H9 (cell line): ENCODE measurements around the gene CACNA1A. TPM values are rescaled to one million over a fixed set of nuclear protein-coding genes. Genes with fewer than 3 reads are reported as not detected.
"Not testable (repeated sequence)": the region's sequence is repeated elsewhere in the genome, so short reads cannot be mapped to it uniquely, and the experiment has no call there.

ENCODE experiments used
- DNase-seq: peaks from one replicate; pipeline ENCODE4 v3.0.0-alpha.2; 2017
- H2AFZ ChIP-seq: one replicate; pipeline ENCODE4 v1.6.1; 2013; ENCODE audit warnings: mild to moderate bottlenecking, low read length, control low read depth, moderate library complexity
- H2AK5ac ChIP-seq: 2 replicates; pipeline ENCODE4 v1.6.1; 2013; ENCODE audit warnings: low read length, control low read depth, mixed read lengths; ENCODE audit not compliant: insufficient read length
- H2BK120ac ChIP-seq: one replicate; pipeline ENCODE4 v1.6.1; 2013; ENCODE audit warnings: low read depth, mild to moderate bottlenecking, low read length, control low read depth, inconsistent platforms; ENCODE audit not compliant: poor library complexity, severe bottlenecking
- H2BK12ac ChIP-seq: 2 replicates; pipeline ENCODE4 v1.6.1; 2013; ENCODE audit warnings: low read length, control low read depth, mixed read lengths, low read depth; ENCODE audit not compliant: insufficient read length
- H2BK15ac ChIP-seq: 2 replicates; pipeline ENCODE4 v1.6.1; 2013; ENCODE audit warnings: low read depth, low read length, control low read depth
- H2BK20ac ChIP-seq: one replicate; pipeline ENCODE4 v1.6.1; 2013; ENCODE audit warnings: low read depth, mild to moderate bottlenecking, low read length, control low read depth, inconsistent platforms; ENCODE audit not compliant: poor library complexity, severe bottlenecking
- H2BK5ac ChIP-seq: 2 replicates; pipeline ENCODE4 v1.6.1; 2013; ENCODE audit warnings: low read length, control low read depth, mixed read lengths; ENCODE audit not compliant: insufficient read length
- H3K14ac ChIP-seq: 2 replicates; pipeline ENCODE4 v1.6.1; 2013; ENCODE audit warnings: low read length, control low read depth; ENCODE audit not compliant: insufficient read depth
- H3K18ac ChIP-seq: 2 replicates; pipeline ENCODE4 v1.6.1; 2013; ENCODE audit warnings: low read depth, mild to moderate bottlenecking, mixed read lengths, low read length, control low read depth; ENCODE audit not compliant: insufficient read length
- H3K23ac ChIP-seq: 2 replicates; pipeline ENCODE4 v1.6.1; 2013; ENCODE audit warnings: low read length, control low read depth, mixed read lengths, low read depth; ENCODE audit not compliant: insufficient read length
- H3K23me2 ChIP-seq: 2 replicates; pipeline ENCODE4 v1.6.1; 2013; ENCODE audit warnings: low read depth, mild to moderate bottlenecking, mixed read lengths, low read length, control low read depth; ENCODE audit not compliant: insufficient read length, poor library complexity, severe bottlenecking
- H3K27ac ChIP-seq: 2 replicates; pipeline ENCODE4 v1.5.1; 2013; ENCODE audit warnings: low read length, control low read depth, mixed read lengths, low read depth; ENCODE audit not compliant: insufficient read length
- H3K27me3 ChIP-seq: 2 replicates; pipeline ENCODE4 v1.6.1; 2013; ENCODE audit warnings: low read length, control low read depth, inconsistent platforms; ENCODE audit not compliant: insufficient read depth
- H3K4ac ChIP-seq: 2 replicates; pipeline ENCODE4 v1.6.1; 2013; ENCODE audit warnings: low read depth, mild to moderate bottlenecking, control low read depth, inconsistent platforms, low read length, moderate library complexity
- H3K4me1 ChIP-seq: 2 replicates; pipeline ENCODE4 v1.6.1; 2013; ENCODE audit warnings: low read length, control low read depth, inconsistent platforms; ENCODE audit not compliant: insufficient read depth
- H3K4me2 ChIP-seq: 2 replicates; pipeline ENCODE4 v1.6.1; 2013; ENCODE audit warnings: low read length, control low read depth, mixed read lengths; ENCODE audit not compliant: insufficient read length, insufficient read depth
- H3K56ac ChIP-seq: 2 replicates; pipeline ENCODE4 v1.6.1; 2013; ENCODE audit warnings: low read depth, mild to moderate bottlenecking, mixed read lengths, low read length, control low read depth; ENCODE audit not compliant: insufficient read length
- H3K79me1 ChIP-seq: 2 replicates; pipeline ENCODE4 v1.6.1; 2013; ENCODE audit warnings: low read depth, mild to moderate bottlenecking, moderate library complexity, low read length, control low read depth, inconsistent platforms; ENCODE audit not compliant: insufficient read depth, poor library complexity, severe bottlenecking
- H3K79me2 ChIP-seq: 2 replicates; pipeline ENCODE4 v1.6.1; 2013; ENCODE audit warnings: low read length, control low read depth, inconsistent platforms; ENCODE audit not compliant: insufficient read depth
- H3K9ac ChIP-seq: 2 replicates; pipeline ENCODE4 v1.6.1; 2013; ENCODE audit warnings: low read length, control low read depth, mixed read lengths; ENCODE audit not compliant: insufficient read length; ENCODE audit errors: extremely low read depth
- H3K9me3 ChIP-seq: one replicate; pipeline ENCODE4 v1.6.1; 2013; ENCODE audit warnings: low read depth, low read length, inconsistent platforms; ENCODE audit not compliant: control insufficient read depth
- H3T11ph ChIP-seq: one replicate; pipeline ENCODE4 v1.6.1; 2013; ENCODE audit warnings: mild to moderate bottlenecking, low read length, control low read depth, inconsistent platforms
- H4K20me1 ChIP-seq: one replicate; pipeline ENCODE4 v1.6.1; 2013; ENCODE audit not compliant: control insufficient read depth, insufficient read length, insufficient read depth
- H4K5ac ChIP-seq: 2 replicates; pipeline ENCODE4 v1.6.1; 2013; ENCODE audit warnings: low read depth, mild to moderate bottlenecking, mixed read lengths, low read length, control low read depth; ENCODE audit not compliant: insufficient read length
- H4K8ac ChIP-seq: replicated peaks from 2 replicates; pipeline ENCODE4 v1.6.1; 2013; ENCODE audit warnings: low read length, control low read depth, mixed read lengths, low read depth; ENCODE audit not compliant: insufficient read length
- H4K91ac ChIP-seq: 2 replicates; pipeline ENCODE4 v1.6.1; 2013; ENCODE audit warnings: low read depth, mild to moderate bottlenecking, moderate library complexity, mixed read lengths, low read length, control low read depth; ENCODE audit not compliant: insufficient read length
- H3K27ac Mint-ChIP-seq, 3 experiments: 2 replicates in 2 of 3; 3 replicates in 1 of 3; pipeline ENCODE4 v1.8.0; 2020 to 2021; ENCODE audit warnings: mixed read lengths in 3 of 3, mild to moderate bottlenecking in 1 of 3, moderate library complexity in 1 of 3
- H3K27me3 Mint-ChIP-seq: 2 replicates; pipeline ENCODE4 v1.8.0; 2021; ENCODE audit warnings: low read depth, mild to moderate bottlenecking, moderate library complexity, mixed read lengths
- H3K36me3 Mint-ChIP-seq, 3 experiments: 2 replicates in 2 of 3; 3 replicates in 1 of 3; pipeline ENCODE4 v1.8.0; 2020 to 2021; ENCODE audit warnings: low read depth in 3 of 3, mixed read lengths in 3 of 3; ENCODE audit not compliant: insufficient read depth in 1 of 3
- H3K4me1 Mint-ChIP-seq, 2 experiments: 2 replicates each; pipeline ENCODE4 v1.8.0; 2020; ENCODE audit warnings: mixed read lengths in 2 of 2
- H3K4me3 Mint-ChIP-seq, 2 experiments: 2 replicates in 1 of 2; 3 replicates in 1 of 2; pipeline ENCODE4 v1.8.0; 2020 to 2021; ENCODE audit warnings: mild to moderate bottlenecking in 2 of 2, mixed read lengths in 2 of 2, moderate library complexity in 1 of 2
- H3K9me3 Mint-ChIP-seq, 2 experiments: 2 replicates in 1 of 2; 3 replicates in 1 of 2; pipeline ENCODE4 v1.8.0; 2020; ENCODE audit warnings: mild to moderate bottlenecking in 2 of 2, mixed read lengths in 2 of 2, moderate library complexity in 1 of 2
- WGBS: extraction: QIAGEN DNeasy Blood & Tissue Kit; methylation state at CpG from one replicate; pipeline ENCODE4 v1.1.7; 2013; ENCODE audit warnings: missing lambda C conversion rate, low lambda C conversion rate, mixed read lengths; ENCODE audit not compliant: insufficient read length; ENCODE audit errors: extremely low coverage; 5-methylcytosine and 5-hydroxymethylcytosine counted together
- total RNA-seq: library from RNA; stranded (reverse); gene quantifications from 2 replicates; pipeline ENCODE4 v1.2.1, GENCODE V29; 2021
- TF ChIP-seq, protein P1 (sequence below): fragments of 200-600 bp; sonication (generic); conservative IDR thresholded peaks from 3 replicates; pipeline ENCODE4 v1.8.0; 2021; ENCODE audit warnings: antibody characterized with exemption, mild to moderate bottlenecking

Gene CACNA1A
- total RNA-seq, 1 experiment from 2014 or later, result 8.0 TPM

GRCh38 chr19:13256918-13257317, 249.4 kb downstream of the CACNA1A start:
- no CpG with 5 or more reads among the region's 2 CpGs for WGBS
- Histone ChIP-seq H3K4ac (no peak overlapping the region), H3K27me3 (no peaks in the 10 kb centered on the region), H2BK20ac (no peak overlapping the region), H3K18ac (no peak overlapping the region), H3K4me1 (no peaks in the 10 kb centered on the region), H3K56ac (no peak overlapping the region), H2AFZ (no peak overlapping the region), H3K23ac (no peak overlapping the region), H4K5ac (no peak overlapping the region), H3K79me1 (no peaks in the 10 kb centered on the region), H4K20me1 (no peaks in the 10 kb centered on the region), H3K9ac (no peak overlapping the region), H3T11ph (no peak overlapping the region), H2BK12ac (no peak overlapping the region), H3K27ac (no peak overlapping the region), H2BK120ac (no peak overlapping the region), H3K79me2 (no peaks in the 10 kb centered on the region), H3K23me2 (no peaks in the 10 kb centered on the region), H4K91ac (no peak overlapping the region), H3K4me2 (no peak overlapping the region), H3K9me3 (no peaks in the 10 kb centered on the region), H2BK15ac (no peak overlapping the region), H2AK5ac (no peak overlapping the region), H4K8ac (no peak overlapping the region), H3K14ac (no peak overlapping the region), H2BK5ac (no peak overlapping the region)
- TF ChIP-seq, protein P1, sequence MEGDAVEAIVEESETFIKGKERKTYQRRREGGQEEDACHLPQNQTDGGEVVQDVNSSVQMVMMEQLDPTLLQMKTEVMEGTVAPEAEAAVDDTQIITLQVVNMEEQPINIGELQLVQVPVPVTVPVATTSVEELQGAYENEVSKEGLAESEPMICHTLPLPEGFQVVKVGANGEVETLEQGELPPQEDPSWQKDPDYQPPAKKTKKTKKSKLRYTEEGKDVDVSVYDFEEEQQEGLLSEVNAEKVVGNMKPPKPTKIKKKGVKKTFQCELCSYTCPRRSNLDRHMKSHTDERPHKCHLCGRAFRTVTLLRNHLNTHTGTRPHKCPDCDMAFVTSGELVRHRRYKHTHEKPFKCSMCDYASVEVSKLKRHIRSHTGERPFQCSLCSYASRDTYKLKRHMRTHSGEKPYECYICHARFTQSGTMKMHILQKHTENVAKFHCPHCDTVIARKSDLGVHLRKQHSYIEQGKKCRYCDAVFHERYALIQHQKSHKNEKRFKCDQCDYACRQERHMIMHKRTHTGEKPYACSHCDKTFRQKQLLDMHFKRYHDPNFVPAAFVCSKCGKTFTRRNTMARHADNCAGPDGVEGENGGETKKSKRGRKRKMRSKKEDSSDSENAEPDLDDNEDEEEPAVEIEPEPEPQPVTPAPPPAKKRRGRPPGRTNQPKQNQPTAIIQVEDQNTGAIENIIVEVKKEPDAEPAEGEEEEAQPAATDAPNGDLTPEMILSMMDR, result no peak
- peaks cover 6% of the 10 kb centered on the region for H3K27me3 Mint-ChIP-seq
- H3K4me1 Mint-ChIP-seq, result no peaks in the 10 kb centered on the region
- peaks cover 13 to 23% (median 23%) of the 10 kb centered on the region in 3 experiments for H3K36me3 Mint-ChIP-seq
- H3K27ac Mint-ChIP-seq, result no peak overlapping the region
- H3K9me3 Mint-ChIP-seq, result peaks cover 12 to 13% of the 10 kb centered on the region in 2 experiments
- DNase-seq, result no peak
- no peak overlapping the region for H3K4me3 Mint-ChIP-seq

GRCh38 chr19:13256398-13256797, 249.9 kb downstream of the CACNA1A start:
- H3K9me3 ChIP-seq, H3K4me1 ChIP-seq, H3K4ac ChIP-seq, H3K4me1 Mint-ChIP-seq, H2AK5ac ChIP-seq, H3K4me3 Mint-ChIP-seq, H4K8ac ChIP-seq, H3K18ac ChIP-seq, H2BK20ac ChIP-seq, H3K27ac Mint-ChIP-seq, H3K56ac ChIP-seq, H2BK120ac ChIP-seq, H3K27ac ChIP-seq, H3K79me2 ChIP-seq, H2BK5ac ChIP-seq, DNase-seq, H2BK12ac ChIP-seq, H3T11ph ChIP-seq, H2BK15ac ChIP-seq, H3K4me2 ChIP-seq, H3K9ac ChIP-seq, H3K23ac ChIP-seq, H2AFZ ChIP-seq, H4K91ac ChIP-seq, H3K27me3 Mint-ChIP-seq, H4K5ac ChIP-seq, H3K79me1 ChIP-seq, H3K23me2 ChIP-seq, H3K14ac ChIP-seq, H4K20me1 ChIP-seq, H3K27me3 ChIP-seq: not testable (repeated sequence)
- Mint-ChIP-seq H3K36me3 (peaks cover 13 to 23% (median 23%) of the 10 kb centered on the region in 3 experiments), H3K9me3 (peaks cover 12 to 13% of the 10 kb centered on the region in 2 experiments)
- WGBS, result no CpG with 5 or more reads among the region's 1 CpG
